ENCODE data around the gene OFD1.

- TF ChIP-seq CTCF (IDR thresholded peaks at IDR 0.05; ENCODE audit: insufficient read depth, low read length, poor library complexity, severe bottlenecking) (no peak), EZH2phosphoT487 (conservative IDR thresholded peaks at IDR 0.05; ENCODE audit: low read length) (no peak)
Measured at GRCh38 chrX:13733506-13733905, 1.0 kb upstream of the OFD1 start.

Data from SU-DHL-6 (cell line).